HG03469 (cell line): ENCODE data around the gene TCERG1L.
"Not testable (repeated sequence)": the region's sequence is repeated elsewhere in the genome, so short reads cannot be mapped to it uniquely, and the experiment has no call there.

Source experiments
- ATAC-seq: cut with Tn5 transposase; IDR thresholded peaks from one replicate; pipeline ENCODE4 v1.9.1; 2021; ENCODE audit warnings: mild to moderate bottlenecking, moderate library complexity, moderate number of reproducible peaks; ENCODE audit not compliant: unreplicated experiment

The TCERG1L gene

DNA sequence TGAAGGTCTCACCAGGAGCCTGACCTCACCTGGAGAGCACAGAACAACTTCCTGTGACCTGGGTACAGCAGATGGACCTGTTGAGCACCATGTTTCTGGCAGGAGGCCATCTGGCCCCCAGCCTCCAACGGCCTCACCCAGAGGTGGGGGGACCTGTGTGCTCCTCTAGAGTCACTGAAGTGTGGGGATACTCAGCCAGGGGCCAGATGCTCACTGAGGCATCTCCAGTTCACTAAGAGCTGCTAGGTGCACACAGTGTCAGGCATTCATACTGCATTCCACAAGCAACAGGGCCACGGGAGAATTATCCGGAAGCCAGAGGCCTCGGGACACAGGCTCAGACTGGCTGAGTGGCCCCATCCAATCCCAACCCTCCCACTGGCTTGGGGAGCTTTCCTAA is 161.4 kb downstream of the TCERG1L start:
- ATAC-seq = no peak

DNA sequence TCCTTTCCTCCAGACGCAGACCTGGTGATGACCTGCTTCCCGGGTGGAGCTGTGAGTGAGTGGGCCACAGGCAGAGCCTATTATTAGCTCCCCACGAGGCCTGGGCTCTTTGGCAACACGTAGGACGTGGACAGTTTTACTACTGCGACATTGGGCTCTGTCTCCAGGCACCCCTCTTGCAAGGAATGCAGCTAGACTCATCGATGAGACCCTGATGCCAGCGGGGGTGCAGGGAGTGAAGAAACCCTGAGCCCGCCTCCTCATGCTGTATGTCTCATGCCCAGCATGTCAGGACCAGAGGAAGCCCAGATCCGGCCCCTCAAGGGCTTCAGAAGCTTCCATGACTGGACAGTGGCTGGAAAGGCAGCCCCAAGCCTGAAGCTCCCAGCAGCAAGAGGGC is 161.9 kb downstream of the TCERG1L start:
- ATAC-seq = no peak

DNA sequence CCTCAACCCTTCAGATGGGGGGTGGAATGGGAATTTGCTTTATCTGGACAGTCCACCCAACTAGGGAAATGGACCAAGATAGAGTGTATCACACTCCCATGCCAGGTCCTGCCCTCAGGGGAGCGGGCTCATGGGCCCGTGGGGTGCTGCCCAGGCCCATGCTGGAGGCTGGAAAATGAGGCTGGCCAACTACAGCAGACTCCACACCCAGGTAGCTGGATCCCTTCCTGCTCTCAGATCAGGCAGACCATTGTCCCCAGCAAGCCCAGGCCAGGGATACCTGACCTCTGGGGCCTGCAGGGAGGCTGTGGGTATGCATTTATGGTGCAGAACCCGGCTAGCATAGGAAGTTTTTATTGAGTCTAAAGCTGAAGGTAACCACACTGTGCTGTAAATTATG is 162.4 kb downstream of the TCERG1L start:
- ATAC-seq = no peak

DNA sequence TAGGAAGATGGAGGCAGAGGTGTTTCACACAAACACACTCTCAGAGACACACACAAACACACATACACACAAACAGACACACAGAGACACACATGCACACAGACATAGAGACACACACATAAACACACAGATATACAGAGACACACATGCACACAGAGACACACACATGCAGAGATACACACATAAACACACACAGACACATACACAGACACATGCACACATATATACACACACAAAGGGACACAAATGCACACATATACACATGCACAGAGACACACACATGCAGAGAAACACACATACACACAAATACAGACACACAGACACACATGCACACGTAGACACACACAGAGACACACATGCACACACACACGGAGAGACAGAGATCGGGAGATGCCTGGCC is 163.3 kb downstream of the TCERG1L start:
- ATAC-seq = no peak

DNA sequence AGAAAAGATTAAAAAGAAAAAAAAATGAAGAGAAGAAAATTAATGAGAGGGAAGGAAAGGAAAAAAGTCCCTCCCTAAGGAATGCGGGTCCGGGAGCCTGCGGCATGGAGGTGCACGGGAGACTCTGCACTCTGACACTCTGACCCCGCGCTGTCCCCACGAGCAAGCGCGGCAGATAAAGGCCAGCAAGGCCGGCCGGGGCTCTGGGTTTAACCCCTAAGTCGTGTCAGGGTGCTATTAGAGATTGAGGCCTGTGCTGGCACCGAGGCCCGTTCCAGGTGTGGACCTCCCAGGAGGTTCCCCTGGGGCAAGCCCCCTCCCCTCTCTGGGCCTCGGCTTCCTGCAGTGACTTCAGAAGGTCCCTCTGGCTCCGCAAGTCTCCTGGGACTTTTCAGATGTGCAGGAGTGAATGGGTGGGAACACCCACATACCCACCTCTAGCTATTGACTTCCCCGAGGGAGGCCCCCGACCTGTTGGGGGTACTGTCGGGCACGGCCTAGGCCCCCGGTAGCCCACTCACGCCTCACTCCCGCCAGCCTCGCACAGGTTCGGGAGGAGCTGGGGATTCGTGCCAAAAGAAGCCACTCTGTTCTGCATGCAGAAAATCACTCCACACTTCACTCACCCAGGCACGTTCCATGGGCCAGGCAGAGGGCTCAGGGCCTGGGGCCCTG is 164.1 kb downstream of the TCERG1L start:
- ATAC-seq = no peak

DNA sequence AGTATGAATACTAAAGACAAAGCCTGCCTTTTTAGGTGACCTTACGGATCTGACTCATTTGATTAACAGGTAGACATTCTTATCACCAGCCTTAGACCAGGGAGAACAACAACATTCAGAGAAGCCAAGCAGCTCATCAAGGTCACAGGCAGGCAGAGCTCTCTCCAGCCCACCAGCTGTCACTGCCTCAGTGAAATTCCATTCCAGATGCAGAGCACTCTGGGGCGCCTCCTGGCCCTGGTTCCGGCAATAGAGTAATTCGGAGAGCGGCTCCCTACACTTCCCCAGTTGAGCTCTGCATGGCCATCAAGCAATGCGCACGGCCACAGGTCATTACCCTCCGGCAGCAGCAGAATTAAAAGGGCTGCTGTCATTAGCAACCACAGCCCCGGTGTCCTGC is 164.7 kb downstream of the TCERG1L start:
- ATAC-seq = no peak

DNA sequence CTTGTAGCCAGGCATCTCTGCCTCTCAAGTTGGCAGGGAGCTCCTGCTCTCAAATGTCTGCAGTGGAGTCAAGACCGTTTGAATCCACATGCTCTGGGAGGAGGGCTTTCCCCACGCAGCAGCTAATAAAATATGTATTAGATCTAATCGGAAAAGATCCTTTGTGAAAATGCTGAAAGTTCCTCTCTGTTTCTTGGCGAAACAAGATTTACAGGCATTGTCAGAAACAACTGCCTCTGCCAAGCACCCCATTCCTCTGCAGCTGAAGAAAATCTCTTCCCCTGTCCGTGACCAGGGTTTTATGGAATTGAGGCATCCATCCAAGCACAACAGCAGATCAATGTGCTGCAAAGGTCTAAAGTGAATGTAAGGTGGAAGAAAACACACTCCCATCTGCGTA is 165.8 kb downstream of the TCERG1L start:
- no peak for ATAC-seq

DNA sequence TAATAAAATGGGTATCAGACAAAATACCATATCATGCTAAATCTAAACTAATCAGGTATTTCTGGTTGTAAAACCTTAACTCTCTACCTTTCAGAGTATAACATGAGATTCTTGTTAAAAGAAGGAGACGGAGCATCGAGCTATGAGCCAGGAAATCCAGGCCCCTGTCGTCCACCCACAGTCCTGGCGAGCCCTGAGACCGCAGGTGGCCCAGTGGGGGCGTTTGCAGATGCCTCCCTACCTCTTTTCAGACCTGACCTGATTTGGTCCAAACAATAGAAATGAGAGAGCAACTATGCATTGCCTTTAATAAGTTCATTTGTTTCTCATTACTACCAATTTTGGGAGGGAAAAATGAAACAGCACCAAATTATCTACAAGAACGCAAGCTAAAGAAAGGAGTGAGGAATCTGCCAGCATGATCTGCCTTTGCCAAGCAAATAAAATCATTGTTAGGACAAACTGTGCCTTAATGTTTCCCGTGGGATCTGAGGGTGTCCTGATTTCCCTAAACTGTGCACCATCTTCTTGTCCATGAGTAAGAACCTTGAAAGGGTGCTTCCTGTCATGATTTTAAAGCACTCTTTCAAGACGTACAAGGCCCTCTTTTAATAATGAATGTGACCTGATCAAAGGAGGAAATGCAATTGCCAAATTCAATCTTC is 166.7 kb downstream of the TCERG1L start:
- no peak for ATAC-seq

DNA sequence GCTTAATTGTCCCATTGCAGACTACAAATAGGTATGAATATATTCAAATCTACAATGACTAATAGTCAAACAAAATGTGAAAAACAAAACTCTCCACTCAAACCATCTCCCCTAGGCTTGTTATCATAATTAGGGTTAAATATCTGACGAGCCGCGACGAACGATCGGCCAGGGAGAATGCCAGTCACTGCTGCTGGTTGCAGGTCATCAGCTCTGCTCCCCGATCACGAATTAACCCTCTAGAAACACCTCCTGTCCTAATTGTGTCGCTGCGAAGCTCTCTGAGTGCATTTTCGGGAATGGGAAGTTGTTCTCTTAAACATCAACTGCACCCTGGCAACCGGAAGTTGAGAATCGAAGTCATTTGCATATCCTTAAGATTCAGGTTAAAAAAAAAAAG is 167.3 kb downstream of the TCERG1L start:
- ATAC-seq = no peak

DNA sequence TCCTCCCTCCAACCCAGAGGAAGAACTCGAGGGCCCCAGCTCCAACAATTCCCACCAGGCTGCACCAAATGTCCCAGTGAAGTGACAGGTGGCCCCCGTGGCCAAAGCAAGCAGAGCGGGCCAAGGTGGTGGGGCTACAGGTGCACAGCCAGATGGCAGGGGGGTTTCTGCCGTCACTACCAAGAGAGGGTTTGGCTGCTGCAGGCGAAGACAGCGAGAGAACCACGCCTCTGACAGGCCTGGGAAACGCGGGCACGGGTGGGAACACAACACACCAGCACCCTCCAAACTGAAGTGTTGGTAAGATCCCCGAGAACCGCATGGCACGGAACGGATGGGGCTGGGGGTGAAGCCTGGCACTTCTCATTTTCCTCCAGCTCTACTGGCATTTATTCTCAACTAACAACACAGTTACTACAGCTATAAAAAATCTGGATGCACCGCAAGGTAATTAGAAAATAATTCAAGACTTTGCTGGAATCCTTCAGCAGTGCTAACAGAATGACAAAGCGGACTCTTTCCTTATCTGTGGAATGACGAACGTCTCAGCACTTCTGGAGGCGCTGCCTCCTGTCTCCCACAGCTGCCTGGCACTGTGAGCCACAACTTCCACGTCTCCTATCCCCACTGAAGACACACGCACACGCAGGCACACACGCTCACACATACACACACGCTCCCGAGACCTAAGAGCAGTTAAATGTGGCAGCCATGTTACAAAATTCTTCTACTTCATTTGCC is 167.9 kb downstream of the TCERG1L start:
- no peak for ATAC-seq

DNA sequence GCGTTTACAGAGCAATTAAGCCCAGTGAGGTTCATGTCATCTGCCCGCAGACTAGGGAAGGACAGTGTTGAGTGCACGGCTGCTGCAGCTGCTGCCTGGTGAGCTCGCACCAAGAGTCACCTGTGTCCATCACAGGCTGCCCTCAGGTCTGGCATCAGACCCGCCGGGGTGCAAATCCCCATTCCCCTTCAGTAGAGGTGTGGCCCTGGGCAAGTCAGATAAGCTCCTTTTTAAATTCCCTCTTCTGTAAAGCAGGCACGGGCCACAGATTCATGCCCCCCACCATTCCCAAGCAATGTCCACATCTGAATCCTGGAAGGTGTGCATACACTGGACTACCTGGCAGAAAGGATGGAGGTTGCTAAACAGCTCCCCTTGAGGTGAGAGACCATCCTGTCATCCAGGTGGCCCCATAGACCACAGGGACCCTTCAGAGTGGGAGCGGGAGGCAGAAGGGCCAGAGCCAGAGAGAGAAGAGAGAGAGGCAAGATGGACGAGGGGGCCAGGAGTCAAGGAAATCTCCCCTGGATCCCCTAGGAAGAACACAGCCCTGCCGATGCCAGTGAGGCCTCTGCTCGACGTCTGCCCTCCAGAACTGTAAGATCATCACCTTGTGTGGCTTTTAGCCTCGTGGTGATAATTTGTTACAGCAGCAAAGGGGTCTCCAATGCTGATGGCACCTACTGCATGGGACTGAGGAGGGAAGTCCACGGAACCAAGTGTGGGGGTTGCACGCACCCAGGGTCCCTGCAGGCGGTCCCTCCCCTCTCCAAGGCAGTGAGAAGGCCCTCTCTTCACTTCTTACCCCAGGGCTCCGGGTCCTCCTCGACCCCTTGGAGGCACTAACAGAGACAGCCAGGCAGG is 168.8 kb downstream of the TCERG1L start:
- no peak for ATAC-seq

DNA sequence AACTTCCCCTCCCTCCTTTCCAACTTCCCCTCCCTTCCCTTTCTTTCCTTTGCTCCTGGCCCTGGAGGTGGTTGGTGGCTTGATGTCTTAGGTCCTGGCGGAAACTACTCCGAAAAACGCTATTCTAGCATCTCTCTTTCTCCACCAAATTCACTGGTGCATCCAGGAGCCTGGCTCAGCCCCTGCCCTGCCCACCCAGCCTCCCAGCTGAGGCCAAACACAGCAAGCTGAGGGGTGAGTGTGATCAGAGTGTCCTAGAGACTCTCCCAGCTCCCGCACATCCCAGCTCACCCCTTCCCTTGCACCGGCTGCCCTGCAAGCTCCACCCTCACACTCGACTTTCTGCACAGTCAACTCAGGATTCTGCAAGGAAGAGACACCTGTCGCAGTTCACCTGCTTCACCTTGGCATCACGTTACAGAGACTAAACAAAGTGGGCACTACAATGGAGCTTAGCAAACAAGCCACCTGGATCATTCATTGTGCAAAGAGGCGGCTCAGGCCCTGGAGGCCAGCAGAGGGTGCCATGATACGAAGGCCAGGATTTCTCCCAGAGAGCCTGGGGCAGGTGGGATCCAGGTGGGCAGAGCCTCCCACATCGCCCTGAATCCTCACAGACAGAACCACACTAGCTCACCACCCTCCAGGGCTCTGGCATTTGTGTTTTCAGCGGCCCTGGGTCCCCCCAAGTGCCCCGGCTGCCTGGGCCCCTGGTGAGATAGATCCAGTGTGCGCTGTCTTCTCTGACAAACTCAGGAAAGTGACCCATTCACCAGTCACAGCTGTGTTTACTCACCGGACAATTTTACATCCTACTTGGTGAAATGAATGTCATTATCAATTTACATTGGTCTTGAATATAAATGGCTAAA is 169.6 kb downstream of the TCERG1L start:
- no peak for ATAC-seq

DNA sequence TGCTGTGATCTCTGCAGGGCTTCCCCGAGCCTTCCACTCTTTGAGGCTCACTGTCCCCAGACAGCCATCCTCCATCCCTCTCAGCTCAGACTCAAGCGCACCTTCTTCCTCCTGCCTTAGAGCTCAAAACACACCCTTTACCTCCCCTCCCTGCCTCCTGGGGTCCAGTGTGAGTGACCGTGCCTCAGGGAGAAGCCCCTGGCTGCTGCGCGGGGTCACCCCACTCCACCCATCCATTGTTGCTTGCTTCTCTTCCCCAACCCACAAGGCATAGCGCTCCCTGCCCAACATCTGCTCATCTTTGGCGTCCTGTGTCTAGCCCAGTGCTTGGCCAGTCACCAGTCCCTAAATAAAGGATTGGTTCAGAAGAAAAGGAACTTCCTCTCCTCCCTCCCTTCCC is 170.3 kb downstream of the TCERG1L start:
- ATAC-seq = no peak

DNA sequence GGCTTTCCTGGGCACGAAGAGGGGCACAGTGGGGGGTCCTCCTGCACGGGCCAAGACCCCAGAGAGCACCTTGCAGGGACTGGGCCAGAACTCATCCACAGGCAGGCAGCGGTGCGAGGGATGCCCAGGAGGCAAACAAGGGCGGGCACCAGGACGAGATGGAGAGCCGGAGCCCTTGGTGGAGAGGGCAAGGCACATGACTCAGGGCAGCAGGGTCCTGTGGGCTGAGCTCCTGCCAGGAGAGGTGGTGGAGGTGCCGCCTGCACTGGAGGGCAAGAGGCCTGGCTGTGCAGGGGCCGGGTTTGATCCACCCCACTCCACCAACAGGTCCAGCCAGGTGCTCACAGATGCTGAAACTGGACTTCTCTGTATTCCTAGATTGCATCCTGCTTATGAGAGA is 170.9 kb downstream of the TCERG1L start:
- ATAC-seq = no peak

DNA sequence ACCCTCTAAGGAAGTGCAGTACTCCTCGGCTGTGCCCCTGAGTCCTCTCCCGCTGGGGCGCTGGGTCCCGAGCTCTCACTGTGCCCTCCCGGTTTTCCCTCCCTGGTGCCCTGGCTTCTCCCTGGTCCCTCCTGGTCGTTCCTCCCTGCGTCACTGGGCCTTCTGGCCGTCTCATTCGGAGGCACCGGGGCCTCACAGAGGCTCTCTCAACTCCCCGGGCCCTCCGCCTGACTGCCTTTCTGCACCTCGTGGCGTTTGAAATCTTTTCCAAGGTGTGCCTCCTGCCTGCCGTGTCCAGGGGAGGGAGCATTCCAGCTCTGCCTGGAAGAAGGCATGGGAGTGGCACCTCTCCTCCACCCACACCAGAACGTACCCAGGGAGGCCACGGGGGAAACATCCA is 174.3 kb downstream of the TCERG1L start:
- ATAC-seq = no peak

DNA sequence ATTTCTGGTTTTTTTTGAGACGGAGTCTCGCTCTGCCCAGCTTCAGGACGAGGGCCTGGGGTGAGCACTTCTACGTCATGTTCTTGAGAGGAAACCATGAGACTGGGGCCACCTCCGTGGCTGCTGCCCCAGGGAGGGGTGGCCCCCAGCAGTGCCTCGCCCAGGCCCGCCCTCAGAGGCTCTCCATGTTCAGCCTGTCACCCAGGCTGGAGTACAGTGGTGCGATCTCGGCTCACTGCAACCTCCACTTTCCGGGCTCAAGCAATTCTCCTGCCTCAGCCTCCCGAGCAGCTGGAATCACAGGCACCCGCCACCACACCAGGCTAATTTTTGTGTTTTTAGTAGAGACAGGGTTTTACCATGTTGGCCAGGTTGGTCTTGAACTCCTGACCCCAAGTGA is 175.2 kb downstream of the TCERG1L start:
- not testable (repeated sequence) for ATAC-seq

DNA sequence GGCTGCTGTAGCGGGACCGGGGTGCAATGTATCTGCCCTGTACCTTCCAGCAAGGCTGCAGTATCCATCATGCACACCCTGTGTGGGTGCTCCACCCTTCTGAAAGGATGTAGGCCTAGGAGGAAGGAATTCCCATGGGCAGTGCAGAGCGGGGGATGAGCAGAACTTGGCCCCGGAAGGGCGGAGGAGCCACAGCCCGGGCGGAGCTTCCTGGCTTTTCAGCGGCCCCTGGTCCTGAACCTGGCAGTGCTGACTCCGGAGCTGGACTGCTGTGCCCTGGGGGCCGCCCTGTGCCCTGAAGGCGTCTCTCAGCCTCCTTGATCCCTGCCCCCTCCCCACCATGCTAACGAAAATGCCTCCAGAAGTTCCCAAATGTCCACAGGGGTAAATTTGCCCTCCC is 175.8 kb downstream of the TCERG1L start:
- ATAC-seq = no peak

DNA sequence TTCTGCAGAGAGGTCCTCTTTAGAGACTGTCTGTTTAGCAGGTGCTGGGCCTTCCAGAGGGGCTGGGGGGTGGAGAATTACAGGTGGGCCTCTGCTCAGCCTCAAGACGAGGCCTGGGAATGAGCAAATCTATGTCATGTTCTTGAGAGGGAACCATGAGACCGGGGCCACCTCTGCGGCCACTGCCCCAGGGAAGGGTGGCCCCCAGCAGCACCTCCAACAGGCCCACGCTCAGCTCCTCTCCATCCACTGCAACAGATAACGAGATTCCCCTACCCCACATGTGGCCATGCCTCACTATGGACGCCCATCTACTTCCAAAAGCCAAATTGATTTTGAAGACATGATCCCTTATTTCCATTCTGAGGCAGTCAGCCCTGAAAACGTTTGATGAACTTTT is 176.9 kb downstream of the TCERG1L start:
- ATAC-seq = no peak

DNA sequence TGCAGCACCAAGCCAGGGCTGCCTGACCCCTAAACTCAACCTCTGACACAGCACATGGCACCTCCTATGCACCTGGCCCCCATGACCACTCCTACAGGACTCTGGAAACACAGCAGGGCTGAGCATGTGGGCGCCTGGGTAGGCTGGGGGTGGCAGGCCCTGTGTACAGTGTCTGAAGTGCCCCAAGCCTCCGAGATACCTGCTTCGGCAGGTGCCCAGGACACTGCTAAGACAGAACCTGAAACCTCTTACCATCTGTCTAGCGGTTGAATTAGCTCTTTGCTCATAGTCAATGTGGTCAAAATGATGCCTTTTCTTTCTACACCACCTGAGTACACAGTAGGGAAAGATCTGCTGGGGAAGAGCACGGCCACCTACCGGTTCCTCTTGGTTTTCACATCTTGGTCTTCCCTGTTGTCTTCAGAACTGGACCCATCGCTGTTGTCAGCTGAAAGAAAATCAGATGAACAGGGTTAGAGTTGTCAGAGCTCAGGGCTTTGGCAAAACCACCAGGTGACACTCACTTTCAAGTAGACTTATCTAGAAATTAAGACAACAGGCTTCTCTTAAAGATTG is 177.4 kb downstream of the TCERG1L start:
- no peak for ATAC-seq

DNA sequence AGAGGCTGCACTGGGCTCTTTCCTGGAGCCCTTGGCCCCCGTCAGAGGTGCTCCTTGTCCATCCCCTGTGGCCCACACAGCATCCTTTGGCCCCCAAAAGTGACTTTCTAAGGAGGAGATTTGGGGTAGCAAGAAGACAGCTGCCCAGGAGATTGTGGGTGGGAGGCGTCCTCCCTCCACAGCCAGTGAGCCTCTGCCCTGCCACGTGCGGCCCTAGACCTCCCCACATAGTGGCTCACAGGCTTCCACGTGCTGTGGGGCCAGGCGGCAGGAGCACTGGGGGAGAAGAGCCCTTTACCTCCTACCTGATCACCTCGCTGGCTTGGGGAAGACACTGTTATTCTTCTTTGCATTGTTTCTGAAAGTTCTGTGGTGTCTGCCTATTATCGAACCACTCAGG is 178.8 kb downstream of the TCERG1L start:
- ATAC-seq = no peak
